GM20000 (cell line): ENCODE results near the gene BCL7A.

Experiments used
- DNase-seq: peaks from one replicate; pipeline ENCODE4 v3.0.0; 2012; ENCODE audit warnings: low spot score
- TF ChIP-seq, protein P1 (sequence below): IDR thresholded peaks from 2 replicates; pipeline ENCODE4 v1.5.1; 2012; ENCODE audit warnings: mild to moderate bottlenecking, control low read depth; ENCODE audit errors: extremely low read depth, missing control alignments

BCL7A gene

GRCh38 chr12:122024132-122024785, 2.6 kb downstream of the BCL7A start:
- TF ChIP-seq, protein P1, sequence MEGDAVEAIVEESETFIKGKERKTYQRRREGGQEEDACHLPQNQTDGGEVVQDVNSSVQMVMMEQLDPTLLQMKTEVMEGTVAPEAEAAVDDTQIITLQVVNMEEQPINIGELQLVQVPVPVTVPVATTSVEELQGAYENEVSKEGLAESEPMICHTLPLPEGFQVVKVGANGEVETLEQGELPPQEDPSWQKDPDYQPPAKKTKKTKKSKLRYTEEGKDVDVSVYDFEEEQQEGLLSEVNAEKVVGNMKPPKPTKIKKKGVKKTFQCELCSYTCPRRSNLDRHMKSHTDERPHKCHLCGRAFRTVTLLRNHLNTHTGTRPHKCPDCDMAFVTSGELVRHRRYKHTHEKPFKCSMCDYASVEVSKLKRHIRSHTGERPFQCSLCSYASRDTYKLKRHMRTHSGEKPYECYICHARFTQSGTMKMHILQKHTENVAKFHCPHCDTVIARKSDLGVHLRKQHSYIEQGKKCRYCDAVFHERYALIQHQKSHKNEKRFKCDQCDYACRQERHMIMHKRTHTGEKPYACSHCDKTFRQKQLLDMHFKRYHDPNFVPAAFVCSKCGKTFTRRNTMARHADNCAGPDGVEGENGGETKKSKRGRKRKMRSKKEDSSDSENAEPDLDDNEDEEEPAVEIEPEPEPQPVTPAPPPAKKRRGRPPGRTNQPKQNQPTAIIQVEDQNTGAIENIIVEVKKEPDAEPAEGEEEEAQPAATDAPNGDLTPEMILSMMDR, result no peak
- DNase-seq, result peak; percentile 63

- TF ChIP-seq, protein P1, result no peak
- no peak for DNase-seq
Measured at GRCh38 chr12:122026706-122027333, 5.1 kb downstream of the BCL7A start.

- DNase-seq, result no peak
- TF ChIP-seq, protein P1, result no peak
Measured at GRCh38 chr12:122028165-122028904, 6.7 kb downstream of the BCL7A start.

DNA sequence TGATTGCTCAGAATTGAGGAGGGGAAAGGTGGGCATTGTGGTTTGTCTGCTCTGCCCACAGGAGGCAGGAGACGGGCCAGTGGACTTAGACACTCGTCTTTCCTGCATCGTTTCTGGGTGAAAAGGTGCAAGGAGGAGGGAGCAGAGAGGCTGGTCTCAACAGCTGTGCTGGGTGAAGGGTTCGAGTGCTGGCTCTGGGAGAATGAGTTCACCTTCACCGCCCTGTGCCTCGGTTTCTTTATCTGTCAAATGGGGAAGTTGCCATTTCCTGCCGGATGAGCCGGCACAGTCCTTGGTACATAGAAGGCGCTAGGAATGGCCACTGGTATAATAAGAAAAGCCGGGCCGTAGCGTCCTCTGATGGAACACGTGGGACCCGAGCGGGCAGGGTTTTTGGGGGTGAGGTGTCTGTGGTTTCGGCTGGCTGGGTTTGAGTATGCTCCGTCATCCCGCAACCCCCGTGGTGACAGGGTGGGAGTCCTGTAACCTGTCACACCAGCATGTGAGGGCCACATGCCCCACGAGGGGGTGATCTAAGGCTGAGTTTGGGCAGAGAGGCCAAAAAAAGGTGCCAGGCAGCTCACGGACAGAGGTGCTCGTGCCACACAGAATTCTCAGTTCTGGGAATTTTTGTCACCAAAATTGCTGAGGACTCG, 7.3 kb downstream of the BCL7A start:
- TF ChIP-seq, protein P1, result no peak
- DNase-seq, result peak; percentile 79

GRCh38 chr12:122029620-122030423, 8.1 kb downstream of the BCL7A start:
- TF ChIP-seq, protein P1, result no peak
- DNase-seq, result no peak

- TF ChIP-seq, protein P1, result no peak
- DNase-seq, result no peak
Measured at GRCh38 chr12:122030424-122031035, 8.8 kb downstream of the BCL7A start.
